Measurements from ENCODE around the gene PCF11.
"Not testable (repeated sequence)": the region's sequence is repeated elsewhere in the genome, so short reads cannot be mapped to it uniquely, and the experiment has no call there.

Gene PCF11

GRCh38 chr11:83205608-83206185, 48.8 kb downstream of the PCF11 start:
- Histone ChIP-seq H3K9ac (ENCODE audit: insufficient read length, low read depth) (no peak overlapping the region), H3K36me3 (ENCODE audit: insufficient read depth, insufficient read length, low read length) (peaks cover 3% of the 10 kb centered on the region), H3K4me1 (ENCODE audit: insufficient read depth, insufficient read length) (no peaks in the 10 kb centered on the region), H3K9me3 (ENCODE audit: insufficient read depth, low read length) (no peaks in the 10 kb centered on the region), H3K4me3 (ENCODE audit: insufficient read length, low read depth) (no peak overlapping the region), H3K27me3 (ENCODE audit: insufficient read depth, insufficient read length) (no peaks in the 10 kb centered on the region)
- TF ChIP-seq ZNF274 (IDR thresholded peaks at IDR 0.05; ENCODE audit: low read depth, low read length): no peak
- no peak for TF ChIP-seq YY1 (IDR thresholded peaks at IDR 0.05; ENCODE audit: insufficient read depth, insufficient read length)
- TF ChIP-seq SUZ12 (IDR thresholded peaks at IDR 0.05; ENCODE audit: extremely low read depth, insufficient read depth, insufficient read length): no peak
- no peak for DNase-seq (ENCODE audit: low read depth, low spot score)

- Histone ChIP-seq H3K4me3 (ENCODE audit: insufficient read length, low read depth) (no peak overlapping the region), H3K4me1 (ENCODE audit: insufficient read depth, insufficient read length) (no peaks in the 10 kb centered on the region), H3K9ac (ENCODE audit: insufficient read length, low read depth) (no peak overlapping the region), H3K27me3 (ENCODE audit: insufficient read depth, insufficient read length) (no peaks in the 10 kb centered on the region), H3K36me3 (ENCODE audit: insufficient read depth, insufficient read length, low read length) (peaks cover 3% of the 10 kb centered on the region), H3K9me3 (ENCODE audit: insufficient read depth, low read length) (no peaks in the 10 kb centered on the region)
- DNase-seq (ENCODE audit: low read depth, low spot score): no peak
- no peak for TF ChIP-seq SUZ12 (IDR thresholded peaks at IDR 0.05; ENCODE audit: extremely low read depth, insufficient read depth, insufficient read length)
- no peak for TF ChIP-seq ZNF274 (IDR thresholded peaks at IDR 0.05; ENCODE audit: low read depth, low read length)
- no peak for TF ChIP-seq YY1 (IDR thresholded peaks at IDR 0.05; ENCODE audit: insufficient read depth, insufficient read length)
Measured at GRCh38 chr11:83206221-83206620, 49.3 kb downstream of the PCF11 start.

GRCh38 chr11:83206771-83207382, 49.9 kb downstream of the PCF11 start:
- H3K27me3 ChIP-seq (ENCODE audit: insufficient read depth, insufficient read length); DNase-seq (ENCODE audit: low read depth, low spot score); H3K4me1 ChIP-seq (ENCODE audit: insufficient read depth, insufficient read length); H3K9ac ChIP-seq (ENCODE audit: insufficient read length, low read depth); H3K36me3 ChIP-seq (ENCODE audit: insufficient read depth, insufficient read length, low read length); H3K4me3 ChIP-seq (ENCODE audit: insufficient read length, low read depth); H3K9me3 ChIP-seq (ENCODE audit: insufficient read depth, low read length): not testable (repeated sequence)

GRCh38 chr11:83219095-83219494, 62.2 kb downstream of the PCF11 start:
- TF ChIP-seq YY1 (IDR thresholded peaks at IDR 0.05; ENCODE audit: insufficient read depth, insufficient read length) (no peak), ZNF274 (IDR thresholded peaks at IDR 0.05; ENCODE audit: low read depth, low read length) (no peak), SUZ12 (IDR thresholded peaks at IDR 0.05; ENCODE audit: extremely low read depth, insufficient read depth, insufficient read length) (no peak)
- Histone ChIP-seq H3K36me3 (ENCODE audit: insufficient read depth, insufficient read length, low read length) (no peaks in the 10 kb centered on the region), H3K4me1 (ENCODE audit: insufficient read depth, insufficient read length) (no peaks in the 10 kb centered on the region), H3K9me3 (ENCODE audit: insufficient read depth, low read length) (no peaks in the 10 kb centered on the region), H3K9ac (ENCODE audit: insufficient read length, low read depth) (no peak overlapping the region), H3K27me3 (ENCODE audit: insufficient read depth, insufficient read length) (no peaks in the 10 kb centered on the region), H3K4me3 (ENCODE audit: insufficient read length, low read depth) (no peak overlapping the region)
- peak; percentile 3 for DNase-seq (ENCODE audit: low read depth, low spot score)

GRCh38 chr11:83220260-83220659, 63.3 kb downstream of the PCF11 start:
- Histone ChIP-seq H3K27me3 (ENCODE audit: insufficient read depth, insufficient read length) (no peaks in the 10 kb centered on the region), H3K9me3 (ENCODE audit: insufficient read depth, low read length) (no peaks in the 10 kb centered on the region), H3K4me1 (ENCODE audit: insufficient read depth, insufficient read length) (no peaks in the 10 kb centered on the region), H3K9ac (ENCODE audit: insufficient read length, low read depth) (no peak overlapping the region), H3K4me3 (ENCODE audit: insufficient read length, low read depth) (no peak overlapping the region), H3K36me3 (ENCODE audit: insufficient read depth, insufficient read length, low read length) (no peaks in the 10 kb centered on the region)
- no peak for DNase-seq (ENCODE audit: low read depth, low spot score)
- TF ChIP-seq SUZ12 (IDR thresholded peaks at IDR 0.05; ENCODE audit: extremely low read depth, insufficient read depth, insufficient read length) (no peak), YY1 (IDR thresholded peaks at IDR 0.05; ENCODE audit: insufficient read depth, insufficient read length) (no peak), ZNF274 (IDR thresholded peaks at IDR 0.05; ENCODE audit: low read depth, low read length) (no peak)

- Histone ChIP-seq H3K27me3 (ENCODE audit: insufficient read depth, insufficient read length) (no peaks in the 10 kb centered on the region), H3K9ac (ENCODE audit: insufficient read length, low read depth) (no peak overlapping the region), H3K9me3 (ENCODE audit: insufficient read depth, low read length) (no peaks in the 10 kb centered on the region), H3K4me3 (ENCODE audit: insufficient read length, low read depth) (no peak overlapping the region), H3K36me3 (ENCODE audit: insufficient read depth, insufficient read length, low read length) (no peaks in the 10 kb centered on the region), H3K4me1 (ENCODE audit: insufficient read depth, insufficient read length) (no peaks in the 10 kb centered on the region)
- DNase-seq (ENCODE audit: low read depth, low spot score): no peak
- TF ChIP-seq SUZ12 (IDR thresholded peaks at IDR 0.05; ENCODE audit: extremely low read depth, insufficient read depth, insufficient read length) (no peak), ZNF274 (IDR thresholded peaks at IDR 0.05; ENCODE audit: low read depth, low read length) (no peak), YY1 (IDR thresholded peaks at IDR 0.05; ENCODE audit: insufficient read depth, insufficient read length) (no peak)
Measured at GRCh38 chr11:83221694-83222093, 64.8 kb downstream of the PCF11 start.

GRCh38 chr11:83222499-83222898, 65.6 kb downstream of the PCF11 start:
- Histone ChIP-seq H3K4me3 (ENCODE audit: insufficient read length, low read depth) (no peak overlapping the region), H3K4me1 (ENCODE audit: insufficient read depth, insufficient read length) (no peaks in the 10 kb centered on the region), H3K27me3 (ENCODE audit: insufficient read depth, insufficient read length) (no peaks in the 10 kb centered on the region), H3K36me3 (ENCODE audit: insufficient read depth, insufficient read length, low read length) (no peaks in the 10 kb centered on the region), H3K9ac (ENCODE audit: insufficient read length, low read depth) (no peak overlapping the region), H3K9me3 (ENCODE audit: insufficient read depth, low read length) (no peaks in the 10 kb centered on the region)
- no peak for DNase-seq (ENCODE audit: low read depth, low spot score)
- TF ChIP-seq SUZ12 (IDR thresholded peaks at IDR 0.05; ENCODE audit: extremely low read depth, insufficient read depth, insufficient read length) (no peak), ZNF274 (IDR thresholded peaks at IDR 0.05; ENCODE audit: low read depth, low read length) (no peak), YY1 (IDR thresholded peaks at IDR 0.05; ENCODE audit: insufficient read depth, insufficient read length) (no peak)

All from NT2/D1 (cell line).